Prostate gland (tissue), 2 donors: ENCODE data around the gene AJAP1. TPM values are rescaled to one million over a fixed set of nuclear protein-coding genes. Genes with fewer than 3 reads are reported as not detected.

Source experiments
- DNase-seq: peaks from one replicate; pipeline ENCODE4 v3.0.0-alpha.2; 2019; ENCODE audit warnings: low spot score
- H3K27ac ChIP-seq, 2 donors: fragments of 200-600 bp; sonication (generic); 2 replicates each; pipeline ENCODE4 v1.5.1; 2017 to 2019
- H3K27me3 ChIP-seq: fragments of 200-600 bp; sonication (generic); replicated peaks from 2 replicates; pipeline ENCODE4 v1.5.1; 2019; ENCODE audit not compliant: insufficient read depth
- H3K36me3 ChIP-seq, 2 donors: fragments of 200-600 bp; sonication (generic); 1 replicate in 1 of 2; 2 replicates in 1 of 2; pipeline versions ENCODE4 v1.5.1 to v1.8.1; 2017 to 2019
- H3K4me1 ChIP-seq: fragments of 200-600 bp; sonication (generic); replicated peaks from 2 replicates; pipeline ENCODE4 v1.5.1; 2019
- H3K4me3 ChIP-seq, 2 donors: fragments of 200-600 bp; sonication (generic); 2 replicates each; pipeline ENCODE4 v1.5.1; 2017 to 2019
- H3K9me3 ChIP-seq: fragments of 200-600 bp; sonication (generic); 2 replicates; pipeline ENCODE4 v1.5.1; 2017
- CTCF ChIP-seq, 4 experiments: fragments of 200-600 bp in 2 of 4; fragments of 450-650 bp in 2 of 4; sonication (generic) in 2 of 4; IDR thresholded peaks; 1 replicate in 3 of 4; 2 replicates in 1 of 4; pipeline ENCODE4 v1.5.1; 2016 to 2019; ENCODE audit warnings: antibody characterized with exemption in 4 of 4, mild to moderate bottlenecking in 2 of 4, moderate library complexity in 2 of 4
- POLR2A ChIP-seq: fragments of 450-650 bp; IDR thresholded peaks from one replicate; pipeline ENCODE4 v1.6.1; 2016; ENCODE audit warnings: antibody characterized with exemption, mild to moderate bottlenecking
- POLR2AphosphoS5 ChIP-seq: sonication (generic); formaldehyde crosslinking; IDR thresholded peaks from one replicate; pipeline ENCODE4 v1.6.1; 2017; ENCODE audit warnings: antibody characterized with exemption
- WGBS: methylation state at CpG from one replicate; pipeline ENCODE4 v1.1.5; 2018; 5-methylcytosine and 5-hydroxymethylcytosine counted together
- intact Hi-C: fragments of 100-400 bp; cut with DNase I; formaldehyde crosslinking; loops from one replicate; pipeline ENCODE4 v1.14.2; 2022
- total RNA-seq, 2 donors: library from RNA; depleted of rRNA; stranded (reverse); fragments of >200 nt; gene quantifications; one replicate each; pipeline ENCODE4 v1.1.0, GENCODE V29; 2016

AJAP1 gene
- total RNA-seq, 2 donors from 2014 or later, result 0.73 to 6.7 TPM

GRCh38 chr1:4693331-4693730 is 38.9 kb downstream of the AJAP1 start:
- Histone ChIP-seq H3K27me3 (no peaks in the 10 kb centered on the region), H3K4me3 (no peak overlapping the region), H3K27ac (no peak overlapping the region), H3K36me3 (no peaks in the 10 kb centered on the region), H3K4me1 (no peaks in the 10 kb centered on the region), H3K9me3 (no peaks in the 10 kb centered on the region)
- WGBS, result 60% methylated on average over 6 of the region's 6 CpGs
- TF ChIP-seq POLR2A (no peak), POLR2AphosphoS5 (no peak), CTCF (IDR thresholded peaks at IDR 0.05) (no peak)
- intact Hi-C loops, result no loop called here
- DNase-seq, result no peak

GRCh38 chr1:4693891-4694290 is 39.5 kb downstream of the AJAP1 start:
- Histone ChIP-seq H3K27me3 (no peaks in the 10 kb centered on the region), H3K9me3 (no peaks in the 10 kb centered on the region), H3K4me3 (no peak overlapping the region), H3K27ac (no peak overlapping the region), H3K4me1 (no peaks in the 10 kb centered on the region), H3K36me3 (no peaks in the 10 kb centered on the region)
- TF ChIP-seq POLR2A, result no peak
- no peak for TF ChIP-seq POLR2AphosphoS5
- TF ChIP-seq CTCF (IDR thresholded peaks at IDR 0.05), result no peak
- DNase-seq, result no peak
- intact Hi-C loops, result no loop called here
- WGBS, result 82% methylated on average over 9 of the region's 10 CpGs

DNA sequence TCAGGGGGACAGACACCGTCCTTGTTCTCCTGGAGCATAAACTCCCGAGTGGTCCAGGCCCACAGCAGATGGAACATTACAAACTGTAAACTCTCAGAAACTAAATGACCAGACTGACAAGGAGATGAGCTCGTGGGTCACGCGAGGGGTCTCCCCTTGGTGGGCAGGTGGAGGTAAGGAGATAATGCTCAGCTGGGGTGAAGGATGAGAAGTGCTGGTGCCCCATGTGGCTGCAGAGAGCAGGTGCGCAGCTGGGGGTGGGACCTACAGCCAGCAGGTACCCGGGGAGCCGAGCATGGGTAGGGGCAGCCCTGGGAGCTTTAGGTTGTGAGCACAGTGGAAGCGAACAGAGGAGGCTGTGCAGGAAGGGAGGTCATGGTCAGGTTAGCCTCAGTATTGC is 40.1 kb downstream of the AJAP1 start:
- Histone ChIP-seq H3K4me3 (no peak overlapping the region), H3K27ac (no peak overlapping the region), H3K9me3 (no peaks in the 10 kb centered on the region), H3K27me3 (no peaks in the 10 kb centered on the region), H3K36me3 (no peaks in the 10 kb centered on the region), H3K4me1 (no peaks in the 10 kb centered on the region)
- no peak for DNase-seq
- TF ChIP-seq CTCF (IDR thresholded peaks at IDR 0.05), result no peak
- no peak for TF ChIP-seq POLR2A
- TF ChIP-seq POLR2AphosphoS5, result no peak
- WGBS, result 79% methylated on average over 9 of the region's 9 CpGs
- intact Hi-C loops, result no loop called here

DNA sequence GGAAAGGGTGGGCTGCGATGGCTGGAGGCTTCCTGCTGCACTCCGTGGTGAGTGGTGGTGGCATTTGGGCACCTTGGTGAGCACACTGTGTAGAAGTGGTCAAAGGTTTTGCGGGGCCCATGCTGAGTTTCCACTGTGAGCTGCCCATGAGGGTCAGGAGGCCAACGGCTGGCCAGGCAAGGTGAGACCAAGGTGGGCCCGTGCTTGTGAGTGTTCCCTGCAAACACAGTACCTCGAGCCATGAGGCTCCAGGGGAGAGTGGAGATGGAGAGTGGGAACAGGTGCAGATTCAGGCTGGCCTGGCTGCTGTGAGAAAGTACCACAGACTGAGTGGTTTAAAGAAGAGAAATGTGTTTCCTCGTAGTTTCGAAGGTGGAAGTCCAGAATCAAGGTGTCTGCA is 40.8 kb downstream of the AJAP1 start:
- no peak for DNase-seq
- no peaks in the 10 kb centered on the region for H3K9me3 ChIP-seq
- intact Hi-C loops, result no loop called here
- no peaks in the 10 kb centered on the region for H3K27me3 ChIP-seq
- no peaks in the 10 kb centered on the region for H3K4me1 ChIP-seq
- no peaks in the 10 kb centered on the region for H3K36me3 ChIP-seq
- H3K27ac ChIP-seq, result no peak overlapping the region
- TF ChIP-seq CTCF (IDR thresholded peaks at IDR 0.05) (no peak), POLR2A (no peak), POLR2AphosphoS5 (no peak)
- 74% methylated on average over 8 of the region's 8 CpGs for WGBS
- no peak overlapping the region for H3K4me3 ChIP-seq

GRCh38 chr1:4696161-4696745 is 41.8 kb downstream of the AJAP1 start:
- DNase-seq, result no peak
- H3K27ac ChIP-seq, result no peak overlapping the region
- WGBS, result 72% methylated on average over 12 of the region's 12 CpGs
- H3K27me3 ChIP-seq, result peaks cover 3% of the 10 kb centered on the region
- no peaks in the 10 kb centered on the region for H3K9me3 ChIP-seq
- H3K4me3 ChIP-seq, result no peak overlapping the region
- no peaks in the 10 kb centered on the region for H3K4me1 ChIP-seq
- intact Hi-C loops, result no loop called here
- TF ChIP-seq CTCF (IDR thresholded peaks at IDR 0.05) (no peak), POLR2A (no peak), POLR2AphosphoS5 (no peak)
- no peaks in the 10 kb centered on the region for H3K36me3 ChIP-seq
